ENCODE results near the gene RBM4. TPM values are rescaled to one million over a fixed set of nuclear protein-coding genes. Genes with fewer than 3 reads are reported as not detected.

The RBM4 gene
- total and polyA plus RNA-seq, 9 of the 15 experiments (the other 6 are each of a cell fraction or from before 2014, with no cell fraction given) = 81.6 to 233 (median 122) TPM

DNA sequence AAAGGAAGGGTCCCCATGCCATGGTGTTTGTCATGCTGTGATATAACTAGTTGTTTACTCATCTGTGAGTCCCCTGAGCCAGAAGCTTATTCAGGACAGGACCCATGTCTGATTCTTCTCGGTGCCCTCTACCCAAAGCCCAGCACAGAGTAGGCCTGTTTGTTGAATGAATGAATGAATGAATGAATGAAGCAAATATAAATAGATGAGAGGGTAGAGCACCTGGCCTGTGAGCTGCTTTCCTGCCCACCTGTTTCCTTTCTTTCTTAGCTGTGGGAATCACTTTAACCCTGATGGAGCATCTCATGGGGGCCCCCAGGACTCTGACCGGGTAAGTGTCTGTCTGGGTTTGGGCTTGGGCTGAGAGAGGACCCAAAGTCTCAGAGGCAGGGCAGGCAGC lies 38.3 kb upstream of the RBM4 start:
- Histone ChIP-seq H2AFZ (ENCODE audit: low read depth, low read length) (no peak overlapping the region), H3K4me3 (no peak overlapping the region), H3K27me3 (ENCODE audit: control insufficient read depth in 2 of 2, insufficient read depth in 2 of 2, low read length in 2 of 2) (no peaks in the 10 kb centered on the region), H3K36me3 (ENCODE audit: control insufficient read depth, insufficient read depth, low read length) (peaks cover 58% of the 10 kb centered on the region; the same call in 2 of the 3 replicates), H3K9me1 (ENCODE audit: control insufficient read depth, insufficient read depth, low read length) (no peaks in the 10 kb centered on the region), H3K4me2 (ENCODE audit: insufficient read depth, low read length) (no peak overlapping the region), H4K20me1 (replicated peaks; ENCODE audit: control insufficient read depth, insufficient read depth, low read length) (no peaks in the 10 kb centered on the region), H3K79me2 (ENCODE audit: control insufficient read depth, insufficient read depth, low read length) (peaks cover 6% of the 10 kb centered on the region), H3K9ac (ENCODE audit: insufficient read depth in 1 of 2, low read depth in 2 of 2, low read length in 2 of 2) (no peak overlapping the region), H3K4me1 (replicated peaks in 1 of 2; ENCODE audit: control insufficient read depth in 2 of 2, insufficient read depth in 2 of 2, low read length in 2 of 2) (peaks cover 11 to 30% of the 10 kb centered on the region in 2 experiments), H3K9me3 (replicated peaks; ENCODE audit: control insufficient read depth, insufficient read depth, low read depth, low read length) (no peaks in the 10 kb centered on the region; the same call in 1 of the 2 replicates), H3K27ac (ENCODE audit: extremely low read depth, low read depth, low read length) (no peak overlapping the region)
- ATAC-seq (no peak), FAIRE-seq (no peak), DNase-seq (ENCODE audit: extremely low read depth in 1 of 4, low spot score in 3 of 4) (peak in 1 of 4 experiments; percentile 5)
- POLR2A ChIA-PET = interaction anchor here (1.0 kb wide), 1 partner anchor 38 kb away, joined by 3 read pairs; no protein-coding TSS in a partner anchor
- BruUV-seq (replicated peaks) = no TSS peak
- TF ChIP-seq ZNF24 (IDR thresholded peaks at IDR 0.05) (peak; percentile 72), PCBP2 (IDR thresholded peaks at IDR 0.05; ENCODE audit: low read depth, low read length, poor library complexity, severe bottlenecking) (no peak)
- TF ChIP-seq, protein P1, sequence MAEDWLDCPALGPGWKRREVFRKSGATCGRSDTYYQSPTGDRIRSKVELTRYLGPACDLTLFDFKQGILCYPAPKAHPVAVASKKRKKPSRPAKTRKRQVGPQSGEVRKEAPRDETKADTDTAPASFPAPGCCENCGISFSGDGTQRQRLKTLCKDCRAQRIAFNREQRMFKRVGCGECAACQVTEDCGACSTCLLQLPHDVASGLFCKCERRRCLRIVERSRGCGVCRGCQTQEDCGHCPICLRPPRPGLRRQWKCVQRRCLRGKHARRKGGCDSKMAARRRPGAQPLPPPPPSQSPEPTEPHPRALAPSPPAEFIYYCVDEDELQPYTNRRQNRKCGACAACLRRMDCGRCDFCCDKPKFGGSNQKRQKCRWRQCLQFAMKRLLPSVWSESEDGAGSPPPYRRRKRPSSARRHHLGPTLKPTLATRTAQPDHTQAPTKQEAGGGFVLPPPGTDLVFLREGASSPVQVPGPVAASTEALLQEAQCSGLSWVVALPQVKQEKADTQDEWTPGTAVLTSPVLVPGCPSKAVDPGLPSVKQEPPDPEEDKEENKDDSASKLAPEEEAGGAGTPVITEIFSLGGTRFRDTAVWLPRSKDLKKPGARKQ (CRISPR knock-in tag; IDR thresholded peaks at IDR 0.05) = no peak
- CTCF ChIA-PET (ENCODE audit: low intra/inter-chr PET ratio) = no interaction called here
- in situ Hi-C loops (cut with MboI) (no loop called here), intact Hi-C loops (cut with micrococcal nuclease) (no loop called here)
- WGBS (ENCODE audit: insufficient coverage, low coverage, missing lambda C conversion rate) = 80% methylated on average over 2 of the region's 2 CpGs
